Gastrocnemius medialis (tissue), 4 donors: ENCODE results near the gene BRMS1.

Source experiments
- POLR2A ChIP-seq, 2 donors: fragments of 450-650 bp; IDR thresholded peaks; one replicate each; pipeline ENCODE4 v1.6.1; 2017; ENCODE audit warnings: antibody characterized with exemption in 2 of 2, mild to moderate bottlenecking in 2 of 2, moderate library complexity in 2 of 2
- TF ChIP-seq, protein P1 (sequence below), 5 experiments: fragments of 450-650 bp in 3 of 5; fragments of 200-600 bp in 2 of 5; sonication (generic) in 2 of 5; IDR thresholded peaks in 4 of 5; conservative IDR thresholded peaks in 1 of 5; 1 replicate in 4 of 5; 2 replicates in 1 of 5; pipeline ENCODE4 v1.5.1; 2016 to 2019; ENCODE audit warnings: antibody characterized with exemption in 5 of 5, mild to moderate bottlenecking in 3 of 5, moderate library complexity in 3 of 5

DNA sequence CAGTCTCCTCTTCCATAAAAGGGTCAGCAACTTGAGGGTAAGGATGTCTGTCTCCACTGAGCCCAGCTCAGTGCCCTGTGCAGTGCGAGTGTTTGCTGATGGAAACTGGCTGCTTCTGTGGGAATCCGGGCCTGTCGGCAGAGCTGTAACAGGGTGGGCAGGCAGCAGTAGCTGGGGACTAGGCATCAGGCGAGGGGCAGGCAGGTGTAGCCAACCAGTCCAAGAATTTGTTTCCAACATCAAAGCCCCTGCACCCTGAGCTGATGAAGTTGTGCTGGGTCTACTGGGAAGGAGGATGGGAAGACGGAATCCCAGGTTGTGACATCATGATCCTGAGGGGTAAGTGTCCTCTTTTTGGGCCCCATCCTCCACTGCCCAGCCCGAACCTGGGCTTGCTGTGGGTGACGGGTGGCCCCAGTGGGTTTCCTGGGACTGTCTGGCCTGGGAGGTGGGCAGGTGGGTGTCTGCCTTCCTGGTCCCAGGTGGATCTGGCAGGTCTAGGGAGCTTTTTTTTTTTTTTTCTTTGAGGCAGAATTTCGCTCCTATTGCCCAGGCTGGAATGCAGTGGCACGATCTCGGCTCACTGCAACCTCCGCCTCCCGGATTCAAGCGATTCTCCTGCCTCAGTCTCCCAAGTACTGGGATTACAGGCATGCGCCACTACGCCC, 15.6 kb upstream of the BRMS1 start:
- TF ChIP-seq, protein P1, sequence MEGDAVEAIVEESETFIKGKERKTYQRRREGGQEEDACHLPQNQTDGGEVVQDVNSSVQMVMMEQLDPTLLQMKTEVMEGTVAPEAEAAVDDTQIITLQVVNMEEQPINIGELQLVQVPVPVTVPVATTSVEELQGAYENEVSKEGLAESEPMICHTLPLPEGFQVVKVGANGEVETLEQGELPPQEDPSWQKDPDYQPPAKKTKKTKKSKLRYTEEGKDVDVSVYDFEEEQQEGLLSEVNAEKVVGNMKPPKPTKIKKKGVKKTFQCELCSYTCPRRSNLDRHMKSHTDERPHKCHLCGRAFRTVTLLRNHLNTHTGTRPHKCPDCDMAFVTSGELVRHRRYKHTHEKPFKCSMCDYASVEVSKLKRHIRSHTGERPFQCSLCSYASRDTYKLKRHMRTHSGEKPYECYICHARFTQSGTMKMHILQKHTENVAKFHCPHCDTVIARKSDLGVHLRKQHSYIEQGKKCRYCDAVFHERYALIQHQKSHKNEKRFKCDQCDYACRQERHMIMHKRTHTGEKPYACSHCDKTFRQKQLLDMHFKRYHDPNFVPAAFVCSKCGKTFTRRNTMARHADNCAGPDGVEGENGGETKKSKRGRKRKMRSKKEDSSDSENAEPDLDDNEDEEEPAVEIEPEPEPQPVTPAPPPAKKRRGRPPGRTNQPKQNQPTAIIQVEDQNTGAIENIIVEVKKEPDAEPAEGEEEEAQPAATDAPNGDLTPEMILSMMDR (IDR thresholded peaks at IDR 0.05 in 4 of 5, conservative IDR thresholded peaks at IDR 0.05 in 1 of 5): no peak
- no peak for TF ChIP-seq POLR2A (IDR thresholded peaks at IDR 0.05)
